Kidney epithelial cell (primary cell): ENCODE results near the gene PIP4K2A. TPM values are rescaled to one million over a fixed set of nuclear protein-coding genes. Genes with fewer than 3 reads are reported as not detected.

Experiments
- DNase-seq: peaks from one replicate; pipeline ENCODE4 v3.0.0-alpha.2; 2010; ENCODE audit warnings: low read depth
- H3K27me3 ChIP-seq: 2 replicates; pipeline ENCODE4 v1.6.0; 2011; ENCODE audit warnings: low read length; ENCODE audit not compliant: control insufficient read depth, insufficient read depth
- H3K36me3 ChIP-seq: 2 replicates; pipeline ENCODE4 v1.5.1; 2011; ENCODE audit warnings: low read length; ENCODE audit not compliant: control insufficient read depth, insufficient read depth
- H3K4me3 ChIP-seq: 2 replicates; pipeline ENCODE4 v1.5.1; 2011; ENCODE audit warnings: low read depth, mild to moderate bottlenecking, control low read depth, low read length
- total RNA-seq: library from RNA; depleted of rRNA; stranded (reverse); fragments of >200 nt; gene quantifications from 2 replicates; pipeline ENCODE4 v1.2.3, GENCODE V29; 2015
- TF ChIP-seq, protein P1 (sequence below): IDR thresholded peaks from 2 replicates; pipeline ENCODE4 v1.5.1; 2011; ENCODE audit warnings: mild to moderate bottlenecking, moderate library complexity, low read length, control low read depth, inconsistent platforms; ENCODE audit not compliant: insufficient read depth, poor library complexity, severe bottlenecking

The PIP4K2A gene
- total RNA-seq, 1 donor from 2014 or later = 23.6 TPM

DNA sequence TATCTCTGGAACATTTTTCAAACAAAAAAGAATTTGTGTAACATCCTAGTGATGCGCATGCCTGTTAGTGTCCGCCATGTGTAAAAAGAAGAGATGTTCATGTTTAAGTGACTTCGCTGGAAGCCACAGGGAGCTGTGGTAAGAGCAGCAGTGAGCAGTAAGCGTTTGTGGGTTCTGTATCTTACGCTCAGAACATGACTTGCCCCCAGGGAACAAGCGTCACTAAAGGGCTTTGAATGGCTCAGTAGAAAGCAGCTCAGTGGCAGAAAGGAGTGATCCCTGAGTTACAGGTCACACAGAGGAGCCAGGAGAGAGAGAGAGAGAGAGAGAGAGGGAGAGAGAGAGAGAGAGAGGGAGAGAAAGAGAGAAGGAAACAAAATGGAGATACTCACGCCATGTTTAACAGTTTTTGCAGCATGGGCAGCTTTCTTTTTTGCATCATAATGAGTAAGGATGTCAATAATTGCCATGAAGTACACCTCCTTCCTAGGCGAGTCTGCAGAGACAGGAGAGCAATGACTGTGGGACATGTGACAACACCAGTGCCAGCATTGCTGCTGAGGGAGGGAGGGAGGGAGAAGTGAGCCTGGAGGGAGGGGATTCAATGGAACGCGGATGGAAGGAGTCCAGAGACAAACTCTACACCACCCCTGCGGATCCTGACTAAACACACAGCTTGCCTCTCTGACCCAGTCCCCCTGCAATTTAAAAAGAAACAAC lies 174.6 kb downstream of the PIP4K2A start:
- H3K4me3 ChIP-seq = no peak overlapping the region
- no peaks in the 10 kb centered on the region for H3K36me3 ChIP-seq
- no peaks in the 10 kb centered on the region for H3K27me3 ChIP-seq

DNA sequence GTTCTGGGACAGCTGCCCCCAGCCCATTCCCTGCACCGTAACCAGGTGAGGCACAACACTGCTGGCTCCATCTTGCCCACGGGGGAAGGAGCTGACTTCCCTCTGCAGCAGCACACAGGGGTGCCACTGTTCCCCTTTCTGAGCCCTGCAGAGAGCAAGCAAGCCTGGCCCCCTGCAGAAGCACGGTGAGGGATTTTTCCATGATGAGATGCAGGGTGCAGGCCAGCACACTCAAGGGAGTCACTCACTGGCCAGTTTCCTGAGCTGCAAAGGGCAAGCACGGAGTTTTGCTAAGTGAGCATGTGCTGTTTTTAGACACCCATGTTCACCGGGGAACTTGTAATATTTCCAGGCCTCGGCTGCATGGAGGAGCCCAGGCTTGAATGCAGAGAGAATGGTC lies 176.6 kb downstream of the PIP4K2A start:
- H3K36me3 ChIP-seq = no peaks in the 10 kb centered on the region
- no peaks in the 10 kb centered on the region for H3K27me3 ChIP-seq
- no peak overlapping the region for H3K4me3 ChIP-seq
- TF ChIP-seq, protein P1, sequence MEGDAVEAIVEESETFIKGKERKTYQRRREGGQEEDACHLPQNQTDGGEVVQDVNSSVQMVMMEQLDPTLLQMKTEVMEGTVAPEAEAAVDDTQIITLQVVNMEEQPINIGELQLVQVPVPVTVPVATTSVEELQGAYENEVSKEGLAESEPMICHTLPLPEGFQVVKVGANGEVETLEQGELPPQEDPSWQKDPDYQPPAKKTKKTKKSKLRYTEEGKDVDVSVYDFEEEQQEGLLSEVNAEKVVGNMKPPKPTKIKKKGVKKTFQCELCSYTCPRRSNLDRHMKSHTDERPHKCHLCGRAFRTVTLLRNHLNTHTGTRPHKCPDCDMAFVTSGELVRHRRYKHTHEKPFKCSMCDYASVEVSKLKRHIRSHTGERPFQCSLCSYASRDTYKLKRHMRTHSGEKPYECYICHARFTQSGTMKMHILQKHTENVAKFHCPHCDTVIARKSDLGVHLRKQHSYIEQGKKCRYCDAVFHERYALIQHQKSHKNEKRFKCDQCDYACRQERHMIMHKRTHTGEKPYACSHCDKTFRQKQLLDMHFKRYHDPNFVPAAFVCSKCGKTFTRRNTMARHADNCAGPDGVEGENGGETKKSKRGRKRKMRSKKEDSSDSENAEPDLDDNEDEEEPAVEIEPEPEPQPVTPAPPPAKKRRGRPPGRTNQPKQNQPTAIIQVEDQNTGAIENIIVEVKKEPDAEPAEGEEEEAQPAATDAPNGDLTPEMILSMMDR = no peak
- DNase-seq = no peak

More for the DNA sequence above, 174.6 kb downstream of the PIP4K2A start:
- TF ChIP-seq, protein P1 = no peak
- no peak for DNase-seq

DNA sequence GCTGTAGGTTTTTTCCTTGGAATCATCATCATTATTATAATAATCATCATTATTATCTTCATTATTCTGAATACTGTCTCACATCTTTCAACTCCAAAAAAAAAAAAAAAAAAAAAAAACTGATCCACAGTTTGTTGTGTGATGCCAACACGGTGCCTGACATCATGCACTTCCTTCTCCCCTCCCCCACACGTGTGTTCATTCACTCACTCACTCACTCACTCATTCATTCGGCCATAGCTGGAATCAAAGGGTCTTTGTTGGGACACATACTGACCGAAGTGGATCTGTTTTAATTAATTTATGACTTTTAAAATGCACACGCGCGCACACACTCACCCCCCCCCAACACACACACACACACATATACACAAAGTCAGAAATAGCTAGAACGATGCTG lies 177.8 kb downstream of the PIP4K2A start:
- Histone ChIP-seq H3K4me3 (no peak overlapping the region), H3K27me3 (no peaks in the 10 kb centered on the region), H3K36me3 (no peaks in the 10 kb centered on the region)
- TF ChIP-seq, protein P1 = no peak
- DNase-seq = no peak

DNA sequence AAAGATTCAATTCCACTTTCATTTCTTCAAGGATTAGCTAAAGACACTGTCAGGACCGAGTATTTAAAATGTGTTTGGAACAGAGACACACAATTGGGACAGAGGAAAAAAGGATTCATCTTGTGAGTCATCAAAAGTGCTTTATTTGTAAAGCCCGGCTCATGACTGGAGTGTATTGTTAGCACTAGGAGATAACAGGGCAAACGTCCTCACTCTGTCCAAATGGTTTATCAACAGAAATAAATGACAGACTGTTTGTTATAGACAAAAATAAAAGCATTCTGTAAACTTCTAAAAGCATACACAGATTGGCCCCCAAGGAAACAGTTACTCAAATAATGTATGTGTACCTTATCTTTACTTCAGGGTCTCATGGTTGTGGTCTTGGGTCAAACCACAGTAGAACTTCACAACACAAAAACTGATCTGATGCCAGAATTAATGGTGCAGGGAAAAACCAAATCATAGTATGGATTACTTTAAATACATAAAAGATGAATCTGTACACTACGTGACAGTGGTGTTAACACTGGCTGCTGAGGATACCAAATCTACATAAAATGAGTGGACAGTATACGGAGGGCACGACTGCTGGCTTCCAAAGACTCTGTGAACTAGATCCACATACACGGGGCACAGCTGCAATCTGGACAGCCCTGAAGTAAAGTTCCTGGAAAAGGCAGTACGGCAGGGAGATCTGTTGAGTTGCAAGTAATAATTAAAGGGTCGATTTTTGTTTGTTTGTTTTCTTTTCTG lies 179.4 kb downstream of the PIP4K2A start:
- Histone ChIP-seq H3K27me3 (no peaks in the 10 kb centered on the region), H3K36me3 (no peaks in the 10 kb centered on the region), H3K4me3 (no peak overlapping the region)
- DNase-seq = no peak
- TF ChIP-seq, protein P1 = no peak

DNA sequence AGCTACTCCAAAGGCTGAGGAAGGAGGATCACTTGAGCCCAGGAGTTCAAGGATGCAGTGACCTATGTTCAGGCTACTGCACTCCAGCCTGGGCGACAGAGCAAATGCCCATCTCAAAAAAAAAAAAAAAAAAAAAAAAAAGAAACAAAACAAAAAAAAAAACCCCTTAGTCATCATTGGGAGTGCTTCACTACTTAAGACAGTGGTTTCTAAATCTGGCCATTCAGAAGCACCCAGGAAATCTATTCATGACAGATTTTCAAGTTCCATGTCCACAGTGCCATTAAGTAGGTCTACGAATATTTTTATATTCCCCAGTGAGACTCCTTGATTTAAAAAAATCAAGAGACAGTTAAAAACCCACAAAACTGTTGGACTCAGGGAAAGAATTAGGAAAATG lies 182.9 kb downstream of the PIP4K2A start:
- TF ChIP-seq, protein P1 = no peak
- H3K27me3 ChIP-seq = no peaks in the 10 kb centered on the region
- no peaks in the 10 kb centered on the region for H3K36me3 ChIP-seq
- no peak overlapping the region for H3K4me3 ChIP-seq
- DNase-seq = no peak
